Measurements from ENCODE around the gene RCAN1. TPM values are rescaled to one million over a fixed set of nuclear protein-coding genes. Genes with fewer than 3 reads are reported as not detected.

The RCAN1 gene
- total RNA-seq, 1 donor from 2014 or later, result 13.0 TPM

- no peak overlapping the region for H3K27ac Mint-ChIP-seq (ENCODE audit: unreplicated experiment)
- DNase-seq (ENCODE audit: low read depth, low spot score), result no peak
- TF ChIP-seq, protein P1, sequence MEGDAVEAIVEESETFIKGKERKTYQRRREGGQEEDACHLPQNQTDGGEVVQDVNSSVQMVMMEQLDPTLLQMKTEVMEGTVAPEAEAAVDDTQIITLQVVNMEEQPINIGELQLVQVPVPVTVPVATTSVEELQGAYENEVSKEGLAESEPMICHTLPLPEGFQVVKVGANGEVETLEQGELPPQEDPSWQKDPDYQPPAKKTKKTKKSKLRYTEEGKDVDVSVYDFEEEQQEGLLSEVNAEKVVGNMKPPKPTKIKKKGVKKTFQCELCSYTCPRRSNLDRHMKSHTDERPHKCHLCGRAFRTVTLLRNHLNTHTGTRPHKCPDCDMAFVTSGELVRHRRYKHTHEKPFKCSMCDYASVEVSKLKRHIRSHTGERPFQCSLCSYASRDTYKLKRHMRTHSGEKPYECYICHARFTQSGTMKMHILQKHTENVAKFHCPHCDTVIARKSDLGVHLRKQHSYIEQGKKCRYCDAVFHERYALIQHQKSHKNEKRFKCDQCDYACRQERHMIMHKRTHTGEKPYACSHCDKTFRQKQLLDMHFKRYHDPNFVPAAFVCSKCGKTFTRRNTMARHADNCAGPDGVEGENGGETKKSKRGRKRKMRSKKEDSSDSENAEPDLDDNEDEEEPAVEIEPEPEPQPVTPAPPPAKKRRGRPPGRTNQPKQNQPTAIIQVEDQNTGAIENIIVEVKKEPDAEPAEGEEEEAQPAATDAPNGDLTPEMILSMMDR (conservative IDR thresholded peaks at IDR 0.05), result no peak
Observed at GRCh38 chr21:34640858-34641257, 25.9 kb upstream of the RCAN1 start.

GRCh38 chr21:34639882-34640788 lies 25.2 kb upstream of the RCAN1 start:
- TF ChIP-seq, protein P1 (conservative IDR thresholded peaks at IDR 0.05), result no peak
- no peak overlapping the region for H3K27ac Mint-ChIP-seq (ENCODE audit: unreplicated experiment)
- DNase-seq (ENCODE audit: low read depth, low spot score), result no peak
- H3K27me3 Mint-ChIP-seq (ENCODE audit: low read depth), result peaks cover 6% of the 10 kb centered on the region
- peaks cover 4% of the 10 kb centered on the region for H3K9me3 Mint-ChIP-seq
- H3K36me3 Mint-ChIP-seq (ENCODE audit: low read depth), result no peaks in the 10 kb centered on the region
- H3K4me3 Mint-ChIP-seq, result no peak overlapping the region
- H3K4me1 Mint-ChIP-seq, result no peaks in the 10 kb centered on the region

More at GRCh38 chr21:34640858-34641257, 25.9 kb upstream of the RCAN1 start:
- peaks cover 4% of the 10 kb centered on the region for H3K9me3 Mint-ChIP-seq
- H3K4me3 Mint-ChIP-seq, result no peak overlapping the region
- H3K4me1 Mint-ChIP-seq, result no peaks in the 10 kb centered on the region
- H3K27me3 Mint-ChIP-seq (ENCODE audit: low read depth), result peaks cover 6% of the 10 kb centered on the region
- H3K36me3 Mint-ChIP-seq (ENCODE audit: low read depth), result no peaks in the 10 kb centered on the region

GRCh38 chr21:34639250-34639649 lies 24.3 kb upstream of the RCAN1 start:
- H3K4me1 Mint-ChIP-seq, result no peaks in the 10 kb centered on the region
- TF ChIP-seq, protein P1 (conservative IDR thresholded peaks at IDR 0.05), result no peak
- no peak for DNase-seq (ENCODE audit: low read depth, low spot score)
- no peak overlapping the region for H3K4me3 Mint-ChIP-seq
- H3K27me3 Mint-ChIP-seq (ENCODE audit: low read depth), result peaks cover 6% of the 10 kb centered on the region
- H3K27ac Mint-ChIP-seq (ENCODE audit: unreplicated experiment), result no peak overlapping the region
- no peaks in the 10 kb centered on the region for H3K36me3 Mint-ChIP-seq (ENCODE audit: low read depth)
- peaks cover 4% of the 10 kb centered on the region for H3K9me3 Mint-ChIP-seq

- Mint-ChIP-seq H3K36me3 (ENCODE audit: low read depth) (no peaks in the 10 kb centered on the region), H3K27me3 (ENCODE audit: low read depth) (peaks cover 17% of the 10 kb centered on the region), H3K27ac (ENCODE audit: unreplicated experiment) (no peak overlapping the region), H3K4me1 (no peaks in the 10 kb centered on the region), H3K4me3 (no peak overlapping the region), H3K9me3 (peaks cover 4% of the 10 kb centered on the region)
- no peak for DNase-seq (ENCODE audit: low read depth, low spot score)
- TF ChIP-seq, protein P1 (conservative IDR thresholded peaks at IDR 0.05), result no peak
Observed at GRCh38 chr21:34636961-34637360, 22.0 kb upstream of the RCAN1 start.

- H3K9me3 Mint-ChIP-seq, result peaks cover 4% of the 10 kb centered on the region
- peaks cover 19% of the 10 kb centered on the region for H3K27me3 Mint-ChIP-seq (ENCODE audit: low read depth)
- no peak for DNase-seq (ENCODE audit: low read depth, low spot score)
- H3K4me3 Mint-ChIP-seq, result no peak overlapping the region
- H3K27ac Mint-ChIP-seq (ENCODE audit: unreplicated experiment), result no peak overlapping the region
- TF ChIP-seq, protein P1 (conservative IDR thresholded peaks at IDR 0.05), result peak; percentile 39
- H3K36me3 Mint-ChIP-seq (ENCODE audit: low read depth), result no peaks in the 10 kb centered on the region
- no peaks in the 10 kb centered on the region for H3K4me1 Mint-ChIP-seq
Observed at GRCh38 chr21:34635307-34635706, 20.4 kb upstream of the RCAN1 start.
